ENCODE results near the gene FANCE. TPM values are rescaled to one million over a fixed set of nuclear protein-coding genes. Genes with fewer than 3 reads are reported as not detected.

Gene FANCE
- polyA plus RNA-seq, 1 donor from 2014 or later = 7.1 TPM

- TF ChIP-seq POLR2AphosphoS5 (IDR thresholded peaks at IDR 0.05) = no peak
- no peak for TF ChIP-seq EP300 (conservative IDR thresholded peaks at IDR 0.05; ENCODE audit: poor library complexity, severe bottlenecking)
- no peak for TF ChIP-seq CTCF (IDR thresholded peaks at IDR 0.05; ENCODE audit: poor library complexity, severe bottlenecking)
- TF ChIP-seq SMC3 (conservative IDR thresholded peaks at IDR 0.05; ENCODE audit: poor library complexity) = no peak
- no peak for TF ChIP-seq MXI1 (conservative IDR thresholded peaks at IDR 0.05; ENCODE audit: poor library complexity, severe bottlenecking)
- no peak for TF ChIP-seq TAF1 (IDR thresholded peaks at IDR 0.05; ENCODE audit: low read depth)
- TF ChIP-seq RAD21 (conservative IDR thresholded peaks at IDR 0.05) = no peak
- no peak for TF ChIP-seq REST (IDR thresholded peaks at IDR 0.05; ENCODE audit: borderline replicate concordance)
- no peak for TF ChIP-seq EZH2 (IDR thresholded peaks at IDR 0.05; ENCODE audit: borderline replicate concordance, insufficient read depth, low read length, poor library complexity, severe bottlenecking)
- no peaks in the 10 kb centered on the region for H3K36me3 ChIP-seq (ENCODE audit: insufficient read depth, low read length)
- no peak overlapping the region for H2AFZ ChIP-seq (ENCODE audit: low read depth, low read length)
- H3K4me2 ChIP-seq (ENCODE audit: low read length) = no peak overlapping the region
- H3K27ac ChIP-seq (ENCODE audit: low read length) = no peak overlapping the region
- H3K9ac ChIP-seq (ENCODE audit: low read length) = no peak overlapping the region
- no peaks in the 10 kb centered on the region for H3K79me2 ChIP-seq (replicated peaks; ENCODE audit: insufficient read depth, low read length)
- H3K27me3 ChIP-seq (ENCODE audit: insufficient read depth, low read depth, low read length) = no peaks in the 10 kb centered on the region
- H3K9me3 ChIP-seq (ENCODE audit: low read length) = no peaks in the 10 kb centered on the region
- no peaks in the 10 kb centered on the region for H3F3A ChIP-seq (ENCODE audit: insufficient read depth, low read length, poor library complexity, severe bottlenecking)
- H3K4me3 ChIP-seq (ENCODE audit: low read length) = no peak overlapping the region
- no peaks in the 10 kb centered on the region for H4K20me1 ChIP-seq (ENCODE audit: insufficient read depth)
- no peaks in the 10 kb centered on the region for H3K9me2 ChIP-seq (ENCODE audit: insufficient read depth, low read length)
Observed at GRCh38 chr6:35419961-35420360, 32.2 kb upstream of the FANCE start.

GRCh38 chr6:35425284-35425683, 26.9 kb upstream of the FANCE start:
- no peak overlapping the region for H2AFZ ChIP-seq (ENCODE audit: low read depth, low read length)
- no peak overlapping the region for H3K27ac ChIP-seq (ENCODE audit: low read length)
- no peak overlapping the region for H3K4me3 ChIP-seq (ENCODE audit: low read length)
- no peaks in the 10 kb centered on the region for H3K9me3 ChIP-seq (ENCODE audit: low read length)
- no peaks in the 10 kb centered on the region for H3F3A ChIP-seq (ENCODE audit: insufficient read depth, low read length, poor library complexity, severe bottlenecking)
- H4K20me1 ChIP-seq (ENCODE audit: insufficient read depth) = no peaks in the 10 kb centered on the region
- H3K27me3 ChIP-seq (ENCODE audit: insufficient read depth, low read depth, low read length) = no peaks in the 10 kb centered on the region
- no peaks in the 10 kb centered on the region for H3K36me3 ChIP-seq (ENCODE audit: insufficient read depth, low read length)
- H3K9ac ChIP-seq (ENCODE audit: low read length) = no peak overlapping the region
- H3K9me2 ChIP-seq (ENCODE audit: insufficient read depth, low read length) = no peaks in the 10 kb centered on the region
- TF ChIP-seq CTCF (IDR thresholded peaks at IDR 0.05; ENCODE audit: poor library complexity, severe bottlenecking) (no peak), RAD21 (conservative IDR thresholded peaks at IDR 0.05) (no peak), SMC3 (conservative IDR thresholded peaks at IDR 0.05; ENCODE audit: poor library complexity) (no peak), EZH2 (IDR thresholded peaks at IDR 0.05; ENCODE audit: borderline replicate concordance, insufficient read depth, low read length, poor library complexity, severe bottlenecking) (no peak), MXI1 (conservative IDR thresholded peaks at IDR 0.05; ENCODE audit: poor library complexity, severe bottlenecking) (no peak), TAF1 (IDR thresholded peaks at IDR 0.05; ENCODE audit: low read depth) (no peak), REST (IDR thresholded peaks at IDR 0.05; ENCODE audit: borderline replicate concordance) (no peak), POLR2AphosphoS5 (IDR thresholded peaks at IDR 0.05) (no peak), EP300 (conservative IDR thresholded peaks at IDR 0.05; ENCODE audit: poor library complexity, severe bottlenecking) (no peak)
- no peaks in the 10 kb centered on the region for H3K79me2 ChIP-seq (replicated peaks; ENCODE audit: insufficient read depth, low read length)
- H3K4me2 ChIP-seq (ENCODE audit: low read length) = no peak overlapping the region
